ENCODE results near the gene ZNF609. TPM values are rescaled to one million over a fixed set of nuclear protein-coding genes. Genes with fewer than 3 reads are reported as not detected.
A peak's percentile ranks its signal among the peaks of the same experiment; 100 is the strongest.

The ZNF609 gene
- polyA plus RNA-seq, 2 of the 4 experiments (the other 2 are of a cell fraction) = 19.6 to 39.9 TPM

DNA sequence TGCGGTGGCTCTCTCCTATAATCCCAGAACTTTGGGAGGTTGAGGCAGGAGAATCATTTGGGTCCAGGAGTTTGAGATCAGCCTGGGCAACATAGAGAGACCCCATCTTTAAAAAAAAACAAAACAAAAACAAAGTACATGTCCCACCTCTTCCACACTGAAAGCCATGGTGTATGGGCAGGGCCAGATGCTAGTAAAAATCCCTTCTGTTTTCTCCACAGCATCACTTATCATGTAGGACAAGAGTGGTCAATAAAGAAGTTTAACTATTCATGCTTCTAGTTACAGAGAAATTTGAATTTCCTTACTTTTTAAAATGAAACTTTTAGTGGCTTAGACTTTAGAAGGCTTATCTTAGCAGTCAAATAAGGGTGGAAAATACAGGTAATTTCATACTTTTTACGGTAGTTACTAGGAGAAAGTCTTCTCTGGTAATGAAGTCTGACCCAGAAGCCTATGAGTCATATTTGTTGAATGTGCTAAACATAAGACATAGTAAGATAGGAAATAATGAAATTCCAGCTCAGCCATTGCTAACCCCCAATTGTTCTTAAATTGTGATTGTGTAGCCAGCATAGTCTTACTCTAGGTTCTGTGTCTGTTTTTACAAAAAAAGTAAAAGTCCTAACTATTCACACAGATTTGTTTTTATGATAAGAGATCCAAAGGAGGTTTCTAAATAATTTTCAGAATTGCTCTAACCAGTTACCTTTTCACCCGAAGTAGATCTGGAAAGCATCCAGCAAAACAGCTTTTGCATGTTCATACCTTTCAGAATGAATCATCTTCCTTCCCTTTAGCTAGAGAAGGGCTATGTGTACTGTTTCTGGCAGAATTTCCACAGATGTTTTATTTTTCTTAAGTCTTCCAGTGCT is 16.4 kb upstream of the ZNF609 start (continued):
- TF ChIP-seq POLR2AphosphoS2 (conservative IDR thresholded peaks at IDR 0.05; ENCODE audit: low read length) (no peak), TFCP2L1 (CRISPR knock-in tag; IDR thresholded peaks at IDR 0.05) (no peak), POLR2A (IDR thresholded peaks at IDR 0.05; ENCODE audit: low read length) (no peak), HOXA7 (CRISPR knock-in tag; IDR thresholded peaks at IDR 0.05) (no peak), EHF (CRISPR knock-in tag; IDR thresholded peaks at IDR 0.05) (no peak), HOXB5 (CRISPR knock-in tag; IDR thresholded peaks at IDR 0.05) (no peak), RNF2 (IDR thresholded peaks at IDR 0.05; ENCODE audit: borderline replicate concordance, low read depth) (no peak), TP53 (CRISPR knock-in tag; IDR thresholded peaks at IDR 0.05) (no peak), RAD21 (conservative IDR thresholded peaks at IDR 0.05 in 1 of 2, IDR thresholded peaks at IDR 0.05 in 1 of 2) (no peak), GATA3 (IDR thresholded peaks at IDR 0.05; ENCODE audit: borderline replicate concordance) (peak; percentile 25; the same call in 1 of the 2 replicates)
- TF ChIP-seq, protein P1, sequence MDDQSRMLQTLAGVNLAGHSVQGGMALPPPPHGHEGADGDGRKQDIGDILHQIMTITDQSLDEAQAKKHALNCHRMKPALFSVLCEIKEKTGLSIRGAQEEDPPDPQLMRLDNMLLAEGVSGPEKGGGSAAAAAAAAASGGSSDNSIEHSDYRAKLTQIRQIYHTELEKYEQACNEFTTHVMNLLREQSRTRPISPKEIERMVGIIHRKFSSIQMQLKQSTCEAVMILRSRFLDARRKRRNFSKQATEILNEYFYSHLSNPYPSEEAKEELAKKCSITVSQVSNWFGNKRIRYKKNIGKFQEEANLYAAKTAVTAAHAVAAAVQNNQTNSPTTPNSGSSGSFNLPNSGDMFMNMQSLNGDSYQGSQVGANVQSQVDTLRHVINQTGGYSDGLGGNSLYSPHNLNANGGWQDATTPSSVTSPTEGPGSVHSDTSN (IDR thresholded peaks at IDR 0.05) = no peak
- TF ChIP-seq, protein P2, sequence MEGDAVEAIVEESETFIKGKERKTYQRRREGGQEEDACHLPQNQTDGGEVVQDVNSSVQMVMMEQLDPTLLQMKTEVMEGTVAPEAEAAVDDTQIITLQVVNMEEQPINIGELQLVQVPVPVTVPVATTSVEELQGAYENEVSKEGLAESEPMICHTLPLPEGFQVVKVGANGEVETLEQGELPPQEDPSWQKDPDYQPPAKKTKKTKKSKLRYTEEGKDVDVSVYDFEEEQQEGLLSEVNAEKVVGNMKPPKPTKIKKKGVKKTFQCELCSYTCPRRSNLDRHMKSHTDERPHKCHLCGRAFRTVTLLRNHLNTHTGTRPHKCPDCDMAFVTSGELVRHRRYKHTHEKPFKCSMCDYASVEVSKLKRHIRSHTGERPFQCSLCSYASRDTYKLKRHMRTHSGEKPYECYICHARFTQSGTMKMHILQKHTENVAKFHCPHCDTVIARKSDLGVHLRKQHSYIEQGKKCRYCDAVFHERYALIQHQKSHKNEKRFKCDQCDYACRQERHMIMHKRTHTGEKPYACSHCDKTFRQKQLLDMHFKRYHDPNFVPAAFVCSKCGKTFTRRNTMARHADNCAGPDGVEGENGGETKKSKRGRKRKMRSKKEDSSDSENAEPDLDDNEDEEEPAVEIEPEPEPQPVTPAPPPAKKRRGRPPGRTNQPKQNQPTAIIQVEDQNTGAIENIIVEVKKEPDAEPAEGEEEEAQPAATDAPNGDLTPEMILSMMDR (IDR thresholded peaks at IDR 0.05) = no peak

DNA sequence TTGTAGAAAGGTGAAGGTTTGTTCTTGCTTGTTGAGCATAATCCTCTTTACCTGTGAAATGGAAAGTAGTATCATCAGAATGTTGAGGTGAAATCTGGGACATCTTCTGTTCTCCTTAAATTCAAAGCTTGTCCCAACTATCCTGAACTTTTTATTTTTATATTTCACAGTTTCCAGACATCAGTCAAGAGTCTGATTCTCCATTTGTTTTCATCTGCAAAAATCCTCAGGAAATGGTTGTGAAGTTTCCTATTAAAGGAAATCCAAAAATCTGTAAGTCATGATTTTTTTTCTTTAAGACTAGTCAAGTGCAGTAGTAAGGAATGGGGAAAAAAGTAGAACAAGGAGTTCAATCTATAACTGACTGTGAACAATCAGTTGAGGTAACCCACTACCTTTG is 15.5 kb upstream of the ZNF609 start:
- H3K4me2 ChIP-seq = peak overlapping the region; percentile 81
- TF ChIP-seq MAFK (IDR thresholded peaks at IDR 0.05; ENCODE audit: partially characterized antibody) = no peak
- TF ChIP-seq HOXA7 (CRISPR knock-in tag; IDR thresholded peaks at IDR 0.05) = no peak
- TF ChIP-seq FOSB (CRISPR knock-in tag; IDR thresholded peaks at IDR 0.05) = no peak
- TF ChIP-seq JUNB (IDR thresholded peaks at IDR 0.05) = no peak
- TF ChIP-seq CHD2 (IDR thresholded peaks at IDR 0.05; ENCODE audit: low read length, partially characterized antibody) = no peak
- TF ChIP-seq KDM1A (IDR thresholded peaks at IDR 0.05; ENCODE audit: low read depth) = no peak
- TF ChIP-seq RAD21 (conservative IDR thresholded peaks at IDR 0.05 in 1 of 2, IDR thresholded peaks at IDR 0.05 in 1 of 2) = no peak
- no peak for TF ChIP-seq RCOR1 (IDR thresholded peaks at IDR 0.05; ENCODE audit: low read depth, low read length)
- TF ChIP-seq POLR2A (IDR thresholded peaks at IDR 0.05; ENCODE audit: low read length) = no peak
- TF ChIP-seq NFE2L2 (conservative IDR thresholded peaks at IDR 0.05; ENCODE audit: low read length) = no peak
- TF ChIP-seq, protein P3, sequence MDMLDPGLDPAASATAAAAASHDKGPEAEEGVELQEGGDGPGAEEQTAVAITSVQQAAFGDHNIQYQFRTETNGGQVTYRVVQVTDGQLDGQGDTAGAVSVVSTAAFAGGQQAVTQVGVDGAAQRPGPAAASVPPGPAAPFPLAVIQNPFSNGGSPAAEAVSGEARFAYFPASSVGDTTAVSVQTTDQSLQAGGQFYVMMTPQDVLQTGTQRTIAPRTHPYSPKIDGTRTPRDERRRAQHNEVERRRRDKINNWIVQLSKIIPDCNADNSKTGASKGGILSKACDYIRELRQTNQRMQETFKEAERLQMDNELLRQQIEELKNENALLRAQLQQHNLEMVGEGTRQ (IDR thresholded peaks at IDR 0.05) = no peak
- no peak for TF ChIP-seq KDM5A (IDR thresholded peaks at IDR 0.05)
- no peak for TF ChIP-seq NPAS2 (CRISPR knock-in tag; IDR thresholded peaks at IDR 0.05; ENCODE audit: borderline replicate concordance)
- TF ChIP-seq RARB (CRISPR knock-in tag; IDR thresholded peaks at IDR 0.05) = no peak
- TF ChIP-seq, protein P4, sequence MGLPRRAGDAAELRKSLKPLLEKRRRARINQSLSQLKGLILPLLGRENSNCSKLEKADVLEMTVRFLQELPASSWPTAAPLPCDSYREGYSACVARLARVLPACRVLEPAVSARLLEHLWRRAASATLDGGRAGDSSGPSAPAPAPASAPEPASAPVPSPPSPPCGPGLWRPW (IDR thresholded peaks at IDR 0.05) = no peak
- no peak for TF ChIP-seq EP300 (IDR thresholded peaks at IDR 0.05)
- TF ChIP-seq, protein P5, sequence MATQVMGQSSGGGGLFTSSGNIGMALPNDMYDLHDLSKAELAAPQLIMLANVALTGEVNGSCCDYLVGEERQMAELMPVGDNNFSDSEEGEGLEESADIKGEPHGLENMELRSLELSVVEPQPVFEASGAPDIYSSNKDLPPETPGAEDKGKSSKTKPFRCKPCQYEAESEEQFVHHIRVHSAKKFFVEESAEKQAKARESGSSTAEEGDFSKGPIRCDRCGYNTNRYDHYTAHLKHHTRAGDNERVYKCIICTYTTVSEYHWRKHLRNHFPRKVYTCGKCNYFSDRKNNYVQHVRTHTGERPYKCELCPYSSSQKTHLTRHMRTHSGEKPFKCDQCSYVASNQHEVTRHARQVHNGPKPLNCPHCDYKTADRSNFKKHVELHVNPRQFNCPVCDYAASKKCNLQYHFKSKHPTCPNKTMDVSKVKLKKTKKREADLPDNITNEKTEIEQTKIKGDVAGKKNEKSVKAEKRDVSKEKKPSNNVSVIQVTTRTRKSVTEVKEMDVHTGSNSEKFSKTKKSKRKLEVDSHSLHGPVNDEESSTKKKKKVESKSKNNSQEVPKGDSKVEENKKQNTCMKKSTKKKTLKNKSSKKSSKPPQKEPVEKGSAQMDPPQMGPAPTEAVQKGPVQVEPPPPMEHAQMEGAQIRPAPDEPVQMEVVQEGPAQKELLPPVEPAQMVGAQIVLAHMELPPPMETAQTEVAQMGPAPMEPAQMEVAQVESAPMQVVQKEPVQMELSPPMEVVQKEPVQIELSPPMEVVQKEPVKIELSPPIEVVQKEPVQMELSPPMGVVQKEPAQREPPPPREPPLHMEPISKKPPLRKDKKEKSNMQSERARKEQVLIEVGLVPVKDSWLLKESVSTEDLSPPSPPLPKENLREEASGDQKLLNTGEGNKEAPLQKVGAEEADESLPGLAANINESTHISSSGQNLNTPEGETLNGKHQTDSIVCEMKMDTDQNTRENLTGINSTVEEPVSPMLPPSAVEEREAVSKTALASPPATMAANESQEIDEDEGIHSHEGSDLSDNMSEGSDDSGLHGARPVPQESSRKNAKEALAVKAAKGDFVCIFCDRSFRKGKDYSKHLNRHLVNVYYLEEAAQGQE (IDR thresholded peaks at IDR 0.05) = no peak
- TF ChIP-seq, protein P6, sequence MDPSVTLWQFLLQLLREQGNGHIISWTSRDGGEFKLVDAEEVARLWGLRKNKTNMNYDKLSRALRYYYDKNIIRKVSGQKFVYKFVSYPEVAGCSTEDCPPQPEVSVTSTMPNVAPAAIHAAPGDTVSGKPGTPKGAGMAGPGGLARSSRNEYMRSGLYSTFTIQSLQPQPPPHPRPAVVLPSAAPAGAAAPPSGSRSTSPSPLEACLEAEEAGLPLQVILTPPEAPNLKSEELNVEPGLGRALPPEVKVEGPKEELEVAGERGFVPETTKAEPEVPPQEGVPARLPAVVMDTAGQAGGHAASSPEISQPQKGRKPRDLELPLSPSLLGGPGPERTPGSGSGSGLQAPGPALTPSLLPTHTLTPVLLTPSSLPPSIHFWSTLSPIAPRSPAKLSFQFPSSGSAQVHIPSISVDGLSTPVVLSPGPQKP (IDR thresholded peaks at IDR 0.05; ENCODE audit: low read depth, low read length) = no peak
- TF ChIP-seq FOXS1 (CRISPR knock-in tag; IDR thresholded peaks at IDR 0.05) = no peak
- no peak for TF ChIP-seq RNF2 (IDR thresholded peaks at IDR 0.05; ENCODE audit: borderline replicate concordance, low read depth)
- no peak for DNase-seq (ENCODE audit: low read depth in 1 of 2, low spot score in 1 of 2)
- H3K27ac ChIP-seq = peak overlapping the region; percentile 78 to 82
- FAIRE-seq = peak; percentile 23
- no peaks in the 10 kb centered on the region for H3K9me3 ChIP-seq
- H3K4me1 ChIP-seq = peaks cover 23% of the 10 kb centered on the region
- no peak overlapping the region for H3K4me3 ChIP-seq
- CTCF ChIA-PET = interaction anchor here (0.6 to 2.1 kb wide), 6 partner anchors 15 to 241 kb away, joined by 3 to 6 read pairs (median 3); partner anchors contain the start of gene ZNF609
- ATAC-seq = no peak
- POLR2A ChIA-PET = interaction anchor here (1.3 kb wide), 1 partner anchor 15 kb away, joined by 6 read pairs; the partner anchor contains the start of gene ZNF609

Data from A549 (cell line).